ENCODE data around the gene ANKRD33B.
"Not testable (repeated sequence)": the region's sequence is repeated elsewhere in the genome, so short reads cannot be mapped to it uniquely, and the experiment has no call there.

ANKRD33B gene

DNA sequence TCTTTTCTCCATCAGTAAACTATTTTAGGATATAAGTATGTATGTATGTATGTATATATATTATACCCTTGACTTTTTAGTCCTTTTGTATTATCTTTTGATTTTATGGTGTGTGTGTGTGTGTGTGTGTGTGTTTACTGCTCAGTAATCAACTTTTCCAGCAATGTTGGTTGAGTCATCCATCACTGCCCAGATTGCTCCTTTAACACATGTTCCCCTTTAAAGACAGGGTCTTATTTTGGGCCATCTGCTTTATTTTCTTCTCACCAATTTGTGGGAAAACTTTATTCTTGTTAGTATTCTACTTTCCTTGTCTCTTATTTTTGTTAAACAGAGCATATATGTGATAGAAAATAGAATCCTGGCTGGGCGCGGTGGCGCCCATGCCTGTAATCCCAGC, 28.1 kb downstream of the ANKRD33B start:
- in situ Hi-C loops (cut with MboI; ENCODE audit: low sequenced_read_pairs) = no loop called here

DNA sequence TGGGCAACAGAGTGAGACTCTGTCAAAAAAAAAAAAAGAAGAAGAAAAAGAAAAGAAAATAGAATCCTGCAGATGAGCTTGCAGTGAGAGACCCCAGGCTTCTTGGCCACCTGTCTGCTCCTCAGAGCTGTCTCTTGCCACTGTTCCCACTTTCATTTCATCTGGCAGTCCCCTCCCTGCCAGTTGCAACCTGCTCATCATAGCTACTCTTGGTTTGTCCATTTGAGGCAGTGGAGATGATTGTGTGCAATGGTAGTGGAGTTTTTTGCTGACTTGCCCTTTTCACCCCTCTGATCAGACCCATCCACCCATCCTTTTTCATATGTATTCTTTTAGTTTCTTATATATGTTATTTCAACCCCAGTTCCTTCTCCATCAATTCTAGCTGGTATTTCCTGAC, 28.7 kb downstream of the ANKRD33B start:
- in situ Hi-C loops (cut with MboI; ENCODE audit: low sequenced_read_pairs) = no loop called here

DNA sequence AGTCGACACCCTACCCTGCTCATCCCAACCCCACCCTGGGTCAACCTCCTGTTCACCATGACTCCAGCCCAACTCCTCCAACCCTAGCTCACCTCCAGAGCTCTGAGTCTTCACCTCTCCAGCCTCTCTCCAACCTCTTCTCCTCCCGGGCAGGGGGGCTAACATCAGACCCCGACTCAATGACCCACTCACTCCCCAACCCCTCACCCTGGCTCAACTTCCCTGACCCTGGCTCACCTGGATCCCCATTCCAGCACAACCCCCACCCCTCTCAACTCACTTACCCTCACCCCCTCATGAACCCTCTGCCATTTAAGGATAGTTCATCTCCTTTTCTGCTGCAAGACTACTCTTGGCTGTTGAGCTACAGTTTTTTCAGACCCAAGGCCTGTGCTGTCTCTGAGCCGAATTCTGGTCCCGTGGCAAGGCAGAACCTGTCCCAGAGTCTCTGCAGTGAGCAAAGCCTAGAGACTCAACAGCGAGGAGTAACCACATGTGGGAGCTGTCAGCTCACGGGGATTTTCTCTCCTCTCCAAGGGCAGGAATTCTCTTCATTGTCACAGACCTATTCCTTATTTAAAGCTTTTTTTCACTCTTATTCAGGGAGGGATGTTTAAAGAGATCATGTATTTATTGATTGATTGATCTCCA, 29.8 kb downstream of the ANKRD33B start:
- in situ Hi-C loops (cut with MboI; ENCODE audit: low sequenced_read_pairs) = no loop called here

DNA sequence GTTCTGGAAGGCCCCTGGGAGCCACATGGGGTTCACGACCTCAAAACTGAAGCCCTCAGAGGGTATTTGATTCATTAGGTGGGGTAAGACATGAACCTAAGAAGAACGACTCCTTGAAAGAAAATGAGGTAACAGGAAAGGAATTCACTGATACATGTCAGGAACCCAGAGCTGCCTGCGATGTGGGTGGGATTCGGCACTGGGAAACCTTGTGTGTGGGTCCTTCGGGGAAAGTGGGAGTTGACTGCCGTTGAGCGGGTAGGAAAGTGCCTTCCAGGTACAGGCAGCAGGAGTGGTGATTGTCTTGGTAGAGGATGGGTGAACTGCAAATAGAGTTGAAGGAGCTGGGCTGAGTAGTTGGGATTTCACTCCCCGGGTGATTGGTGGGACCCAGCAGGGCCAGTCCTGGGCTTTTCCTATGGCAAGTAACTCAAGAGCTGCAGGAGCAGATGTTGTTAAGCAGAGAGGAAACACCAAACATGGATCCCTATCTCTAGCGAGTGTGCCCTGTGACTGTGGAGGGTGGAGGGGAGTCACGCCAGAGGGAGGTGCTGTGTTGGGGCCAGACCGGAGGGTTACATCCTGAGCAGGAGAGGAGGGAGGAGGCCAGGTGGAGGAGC, 30.8 kb downstream of the ANKRD33B start:
- in situ Hi-C loops (cut with MboI; ENCODE audit: low sequenced_read_pairs) = no loop called here

DNA sequence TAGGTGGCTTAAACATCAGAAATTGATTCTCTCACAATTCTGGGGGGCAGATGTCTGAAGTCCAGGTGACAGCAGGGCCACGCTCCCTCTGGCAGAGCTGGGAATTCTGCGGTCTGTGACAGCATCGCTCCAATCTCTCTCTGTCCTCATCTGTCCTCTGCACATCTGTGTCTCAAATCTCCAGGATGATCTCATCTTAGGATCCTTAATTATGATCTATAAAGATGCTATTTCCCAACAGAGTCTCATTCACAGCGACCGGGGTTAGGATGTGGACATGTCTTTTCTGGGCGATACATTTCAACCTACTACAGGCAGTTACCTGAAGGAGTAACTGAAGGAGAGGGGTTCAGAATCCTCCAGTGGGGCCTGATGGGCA, 31.4 kb downstream of the ANKRD33B start:
- in situ Hi-C loops (cut with MboI; ENCODE audit: low sequenced_read_pairs) = no loop called here

- in situ Hi-C loops (cut with MboI; ENCODE audit: low sequenced_read_pairs) = no loop called here
These were observed 31.9 kb downstream of the ANKRD33B start for GRCh38 chr5:10595672-10596309.

DNA sequence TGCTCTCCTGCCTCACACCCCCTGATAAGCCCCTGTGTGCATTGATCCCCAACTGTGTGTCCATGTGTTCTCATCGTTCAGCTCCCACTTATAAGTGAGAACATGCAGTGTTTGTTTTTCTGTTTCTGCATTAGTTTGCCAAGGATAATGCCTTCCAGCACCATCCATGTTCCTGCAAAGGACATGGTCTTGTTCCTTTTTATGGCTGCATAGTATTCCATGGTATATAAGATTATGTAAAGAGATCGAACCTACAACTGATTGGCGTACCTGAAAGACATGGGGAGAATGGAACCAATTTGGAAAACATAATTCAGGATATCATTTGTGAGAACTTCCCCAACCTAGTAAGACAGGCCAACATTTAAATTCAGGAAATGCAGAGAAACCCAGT, 32.4 kb downstream of the ANKRD33B start:
- in situ Hi-C loops (cut with MboI; ENCODE audit: low sequenced_read_pairs) = no loop called here

DNA sequence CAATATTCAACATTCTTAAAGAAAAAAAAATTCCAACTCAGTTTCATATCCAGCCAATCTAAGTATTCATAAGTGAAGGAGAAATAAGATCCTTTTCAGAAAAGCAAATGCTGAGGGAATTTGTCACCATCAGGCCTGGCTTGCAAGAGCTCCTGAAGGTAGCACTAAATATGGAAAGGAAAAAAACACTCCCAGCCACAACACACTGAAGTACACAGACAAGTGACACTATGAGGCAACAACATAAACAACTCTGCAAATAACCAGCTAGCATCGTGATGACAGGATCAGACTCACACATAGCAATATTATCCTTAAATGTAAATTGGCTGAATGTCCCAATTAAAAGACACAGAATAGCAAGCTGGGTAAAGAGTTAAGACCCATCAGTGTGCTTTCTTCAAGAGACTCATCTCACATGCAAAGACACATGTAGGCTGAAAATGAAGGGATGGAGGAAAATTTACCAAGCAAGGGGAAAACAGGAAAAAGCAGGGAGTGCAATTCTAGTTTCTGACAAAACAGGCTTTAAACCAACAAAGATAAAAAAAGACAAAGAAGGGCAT, 33.1 kb downstream of the ANKRD33B start:
- in situ Hi-C loops (cut with MboI; ENCODE audit: low sequenced_read_pairs) = no loop called here

GRCh38 chr5:10599113-10599512, 35.2 kb downstream of the ANKRD33B start:
- in situ Hi-C loops (cut with MboI; ENCODE audit: low sequenced_read_pairs) = no loop called here

DNA sequence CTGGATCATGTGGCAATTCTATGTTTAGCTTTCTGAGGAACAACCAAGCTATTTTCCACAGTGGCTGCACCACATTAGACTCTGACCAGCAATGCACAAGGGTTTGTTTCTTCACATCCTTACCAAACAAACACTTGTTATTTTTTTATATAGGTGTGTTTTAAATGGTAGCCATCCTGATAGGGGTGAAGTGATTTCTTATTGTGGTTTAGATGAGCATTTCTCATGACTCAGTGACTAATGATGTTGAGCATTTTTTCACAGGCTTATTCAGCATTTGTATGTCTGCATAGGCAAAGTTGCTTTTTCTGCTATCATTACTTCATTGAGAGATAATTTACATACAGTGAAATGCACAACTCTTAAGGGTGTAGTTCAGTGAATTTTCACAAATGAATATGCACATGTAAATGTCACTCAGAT, 36.0 kb downstream of the ANKRD33B start:
- in situ Hi-C loops (cut with MboI; ENCODE audit: low sequenced_read_pairs) = no loop called here

DNA sequence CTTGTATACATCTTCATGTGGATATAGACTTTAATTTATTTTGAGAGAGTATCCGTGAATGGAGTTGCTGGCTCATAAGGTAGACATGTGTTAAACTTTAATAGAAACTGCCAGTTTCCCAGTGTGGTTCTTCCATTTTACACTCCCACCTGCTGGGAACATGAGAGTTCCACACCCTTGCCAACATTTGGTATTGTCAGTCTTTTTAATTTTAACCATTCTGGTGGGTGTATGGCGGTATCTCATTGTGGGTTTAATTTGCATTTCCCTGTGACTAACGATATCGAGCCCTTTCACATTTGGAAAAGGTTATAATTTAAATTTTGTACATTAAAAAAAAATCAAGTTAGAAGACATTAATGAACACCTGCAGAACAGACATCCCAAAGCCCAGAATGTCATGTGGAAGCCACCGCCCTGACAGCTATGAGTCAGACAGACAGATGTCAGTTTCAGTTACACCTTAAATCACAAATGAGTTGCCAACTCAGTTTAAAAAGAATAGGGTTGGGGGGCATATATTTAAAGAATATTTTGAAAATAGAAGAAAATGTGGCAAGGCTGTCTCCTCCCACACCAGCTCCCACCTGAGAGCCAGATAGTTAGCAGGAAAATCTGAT, 36.9 kb downstream of the ANKRD33B start:
- in situ Hi-C loops (cut with MboI; ENCODE audit: low sequenced_read_pairs) = no loop called here

DNA sequence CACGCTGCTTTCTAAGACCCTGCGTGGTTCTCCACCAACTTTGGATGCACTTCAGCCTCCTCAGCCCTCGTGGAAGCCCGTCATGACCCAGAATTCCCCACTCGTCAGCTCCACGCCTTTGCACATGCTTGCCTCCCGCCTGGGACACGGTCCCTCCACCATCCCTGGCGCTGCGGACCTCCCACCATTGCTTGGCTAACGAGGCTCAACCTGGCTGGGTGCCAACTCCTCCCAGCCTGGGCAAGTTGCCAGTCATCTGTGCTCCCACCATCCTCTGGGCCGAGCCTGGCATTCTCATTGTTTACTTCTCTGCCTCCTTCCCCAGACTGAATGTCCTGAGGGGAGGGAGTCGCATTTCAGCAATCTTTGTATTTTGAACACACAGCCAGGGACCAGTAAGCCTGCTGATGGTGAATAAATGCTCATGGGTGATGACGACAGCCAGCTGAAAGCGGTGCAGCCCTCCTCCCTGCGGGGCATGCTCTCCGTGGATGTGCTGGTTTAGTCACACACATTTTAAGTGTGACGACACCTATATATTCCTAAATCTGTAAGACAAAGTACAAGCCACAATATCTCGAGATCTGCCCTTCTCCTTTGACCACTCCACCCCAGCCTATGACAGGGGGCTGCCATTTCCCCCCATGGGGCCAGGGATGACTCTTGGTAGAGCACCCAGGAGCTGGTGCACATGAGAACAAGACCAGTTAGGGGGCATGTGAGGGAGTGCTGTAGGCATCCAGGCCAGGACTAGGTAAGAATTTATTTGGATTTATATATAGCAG, 37.6 kb downstream of the ANKRD33B start:
- in situ Hi-C loops (cut with MboI; ENCODE audit: low sequenced_read_pairs) = no loop called here

DNA sequence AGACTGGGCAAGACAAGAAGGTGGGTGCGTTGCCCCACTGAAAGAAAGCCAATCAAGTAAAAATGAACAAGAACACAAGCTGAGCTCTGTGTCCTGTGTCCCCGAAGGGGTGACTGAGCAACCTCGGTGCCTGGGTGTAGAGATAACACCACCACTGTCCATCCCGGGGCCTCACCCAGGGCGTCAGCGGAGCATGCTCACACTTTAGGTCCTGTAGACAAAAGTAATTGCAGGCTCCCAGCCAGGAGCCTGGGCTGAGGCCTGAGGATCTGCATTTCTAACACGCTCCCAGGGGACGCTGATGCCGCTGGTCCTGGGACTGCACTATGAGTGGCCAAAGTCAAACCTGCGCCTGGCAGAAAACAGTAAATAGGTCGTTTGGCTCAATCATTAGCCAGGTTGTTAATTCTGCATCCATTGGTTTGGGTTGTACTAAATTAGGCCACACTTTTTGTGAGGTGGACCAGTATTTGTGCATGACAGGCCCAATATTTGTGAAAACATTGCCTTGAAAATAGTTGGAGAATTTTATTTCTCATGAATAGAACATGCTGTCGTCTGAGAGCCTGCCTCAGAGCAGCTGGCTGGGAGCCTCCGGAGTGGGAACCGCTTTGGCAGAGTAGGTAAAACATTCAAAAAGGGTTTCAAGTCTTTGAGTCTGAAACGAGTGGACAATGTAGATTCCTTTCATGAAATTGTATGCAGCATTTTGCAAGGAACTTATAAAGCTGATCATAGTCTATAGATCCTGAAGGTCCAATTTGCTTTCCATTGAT, 38.3 kb downstream of the ANKRD33B start:
- in situ Hi-C loops (cut with MboI; ENCODE audit: low sequenced_read_pairs) = no loop called here

DNA sequence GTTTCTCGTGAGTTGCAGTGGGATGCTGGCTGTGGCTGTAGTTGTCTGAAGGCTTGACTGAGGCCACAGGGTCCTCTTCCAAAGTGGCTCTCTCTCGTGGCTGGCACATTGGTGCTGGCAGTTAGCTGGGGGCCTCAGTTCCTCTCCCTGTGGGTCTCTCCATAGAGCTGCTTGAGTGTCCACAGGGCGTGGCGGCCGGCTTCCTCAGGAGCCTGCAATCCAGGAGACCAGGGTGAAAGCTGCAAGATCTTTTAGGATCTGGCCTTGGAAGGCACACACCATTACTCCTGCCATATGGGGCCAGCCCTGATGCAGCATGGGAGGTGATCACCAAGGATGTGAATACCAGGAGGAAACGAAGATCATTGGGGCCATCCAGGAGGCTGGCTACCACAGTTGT, 41.1 kb downstream of the ANKRD33B start:
- in situ Hi-C loops (cut with MboI; ENCODE audit: low sequenced_read_pairs) = no loop called here

- in situ Hi-C loops (cut with MboI; ENCODE audit: low sequenced_read_pairs) = not testable (repeated sequence)
These were observed 42.8 kb downstream of the ANKRD33B start for GRCh38 chr5:10606632-10607022.

DNA sequence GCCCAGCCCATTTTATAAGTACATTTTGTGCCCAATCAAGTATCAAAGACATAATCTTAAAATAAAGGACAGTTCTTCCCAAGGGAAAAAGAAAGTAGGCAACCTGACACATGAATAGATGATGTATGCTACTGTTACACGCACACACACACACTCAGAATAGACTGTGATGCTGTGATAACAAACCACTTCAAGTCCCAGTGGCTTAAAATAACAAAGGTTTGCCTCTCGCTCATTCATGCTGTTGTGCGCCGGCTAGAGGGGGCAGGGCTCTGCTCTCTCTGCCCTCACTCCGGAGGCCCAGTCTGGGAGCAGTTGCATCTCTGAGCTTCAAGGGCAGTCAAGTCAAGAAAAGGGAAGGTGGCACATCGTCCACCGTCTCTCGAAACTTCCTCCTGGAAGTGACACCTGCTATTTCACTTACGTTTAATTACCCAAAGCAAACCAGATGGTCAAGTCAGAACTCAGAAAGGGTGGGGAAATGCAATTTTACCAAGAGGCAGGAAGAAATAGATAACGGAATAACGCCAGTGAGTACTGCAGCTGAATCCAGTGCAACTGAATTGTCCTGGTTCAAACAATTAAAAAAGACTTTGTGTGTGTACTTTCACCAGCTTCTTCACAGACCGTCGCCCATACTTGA, 43.3 kb downstream of the ANKRD33B start:
- in situ Hi-C loops (cut with MboI; ENCODE audit: low sequenced_read_pairs) = no loop called here

GRCh38 chr5:10607666-10608073, 43.8 kb downstream of the ANKRD33B start:
- in situ Hi-C loops (cut with MboI; ENCODE audit: low sequenced_read_pairs) = no loop called here

DNA sequence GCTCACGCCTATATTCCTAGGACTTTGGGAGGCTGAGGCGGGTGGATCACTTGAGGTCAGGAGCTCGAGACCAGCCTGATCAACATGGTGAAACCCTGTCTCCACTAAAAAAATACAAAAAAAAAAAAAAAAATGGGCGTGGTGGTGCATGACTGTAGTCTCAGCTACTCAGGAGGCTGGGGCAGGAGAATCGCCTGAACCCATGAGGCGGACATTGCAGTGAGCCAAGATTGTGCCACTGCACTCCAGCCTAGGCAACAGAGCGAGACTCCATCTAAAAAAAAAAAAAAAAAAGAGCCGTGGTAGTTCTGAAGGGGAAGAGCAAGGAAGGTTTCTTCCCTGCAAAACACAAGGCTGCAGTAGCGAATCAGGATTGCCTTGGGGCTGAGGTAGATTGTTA, 44.2 kb downstream of the ANKRD33B start:
- in situ Hi-C loops (cut with MboI; ENCODE audit: low sequenced_read_pairs) = not testable (repeated sequence)

GRCh38 chr5:10610058-10610457, 46.2 kb downstream of the ANKRD33B start:
- in situ Hi-C loops (cut with MboI; ENCODE audit: low sequenced_read_pairs) = no loop called here

- in situ Hi-C loops (cut with MboI; ENCODE audit: low sequenced_read_pairs) = no loop called here
These were observed 47.4 kb downstream of the ANKRD33B start for GRCh38 chr5:10611290-10611689.

Data from HL-60/S4 treated with phorbol 12-myristate 13-acetate at 8.2 ng/mL for 4 days and 3 days (cell line).